Activated T-cell treated with anti-CD3 and anti-CD28 coated beads for 48 hours (primary cell): ENCODE results near the gene SDF4.
"Not testable (repeated sequence)": the region's sequence is repeated elsewhere in the genome, so short reads cannot be mapped to it uniquely, and the experiment has no call there.

ENCODE experiments used
- DNase-seq: peaks from one replicate; pipeline ENCODE4 v3.0.0-alpha.2; 2020; ENCODE audit warnings: low read depth

Gene SDF4

GRCh38 chr1:1179346-1179982 lies 52.3 kb downstream of the SDF4 start:
- DNase-seq = no peak

GRCh38 chr1:1178794-1179331 lies 52.9 kb downstream of the SDF4 start:
- no peak for DNase-seq

GRCh38 chr1:1177452-1178206 lies 54.2 kb downstream of the SDF4 start:
- no peak for DNase-seq

- no peak for DNase-seq
Measured at GRCh38 chr1:1176931-1177330, 54.9 kb downstream of the SDF4 start.

GRCh38 chr1:1176063-1176761 lies 55.6 kb downstream of the SDF4 start:
- not testable (repeated sequence) for DNase-seq

GRCh38 chr1:1175221-1176062 lies 56.4 kb downstream of the SDF4 start:
- no peak for DNase-seq

- DNase-seq = no peak
Measured at GRCh38 chr1:1173793-1174415, 57.9 kb downstream of the SDF4 start, which contains the start of gene TTLL10. TTLL10 (plus strand) TSS chr1:1173880; CDS start chr1:1179216, 5,336 bp downstream.

GRCh38 chr1:1173061-1173792 lies 58.6 kb downstream of the SDF4 start:
- DNase-seq = no peak

- DNase-seq = no peak
Measured at GRCh38 chr1:1171546-1172340, 60.1 kb downstream of the SDF4 start.

GRCh38 chr1:1171161-1171545 lies 60.6 kb downstream of the SDF4 start:
- DNase-seq = no peak

- no peak for DNase-seq
Measured at GRCh38 chr1:1170215-1171091, 61.3 kb downstream of the SDF4 start.

GRCh38 chr1:1169429-1170214 lies 62.2 kb downstream of the SDF4 start:
- DNase-seq = no peak

GRCh38 chr1:1168451-1169411 lies 63.1 kb downstream of the SDF4 start:
- DNase-seq = no peak

GRCh38 chr1:1167841-1168450 lies 63.9 kb downstream of the SDF4 start:
- no peak for DNase-seq

- DNase-seq = no peak
Measured at GRCh38 chr1:1167398-1167821, 64.4 kb downstream of the SDF4 start.
